ENCODE data around the gene PHACTR3. TPM values are rescaled to one million over a fixed set of nuclear protein-coding genes. Genes with fewer than 3 reads are reported as not detected.

The PHACTR3 gene
- total and polyA plus RNA-seq, 10 donors: 1.4 to 15.0 (median 8.6) TPM

DNA sequence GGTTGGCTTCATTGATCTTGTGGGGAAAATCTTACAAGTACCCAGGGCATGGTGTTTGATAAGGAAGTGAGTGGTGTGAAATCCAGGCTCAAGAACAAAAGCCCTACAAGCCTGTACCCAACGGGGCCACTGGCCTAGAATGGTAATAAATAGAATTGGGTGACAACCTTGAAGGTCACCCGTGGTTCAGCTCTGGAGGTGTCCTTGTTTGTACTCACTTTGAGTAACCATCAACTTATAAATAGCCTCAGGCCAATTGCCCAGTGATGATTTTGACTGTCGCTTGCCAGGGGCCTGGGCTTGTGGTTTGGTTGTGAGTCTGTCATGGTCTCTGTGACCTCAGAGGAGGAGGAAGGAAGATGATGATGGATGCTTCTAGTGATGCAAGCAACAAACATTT, 87.8 kb downstream of the PHACTR3 start:
- intact Hi-C loops (cut with DNase I; ENCODE audit: low total_unique reads): no loop called here
- WGBS, 5 donors: 54 to 71% (median 70%) methylated on average over 3 of the region's 3 CpGs
- H3K4me1 ChIP-seq: no peaks in the 10 kb centered on the region
- TF ChIP-seq POLR2AphosphoS5 (IDR thresholded peaks at IDR 0.05) (no peak), POLR2A (IDR thresholded peaks at IDR 0.05) (no peak)
- TF ChIP-seq, protein P1, sequence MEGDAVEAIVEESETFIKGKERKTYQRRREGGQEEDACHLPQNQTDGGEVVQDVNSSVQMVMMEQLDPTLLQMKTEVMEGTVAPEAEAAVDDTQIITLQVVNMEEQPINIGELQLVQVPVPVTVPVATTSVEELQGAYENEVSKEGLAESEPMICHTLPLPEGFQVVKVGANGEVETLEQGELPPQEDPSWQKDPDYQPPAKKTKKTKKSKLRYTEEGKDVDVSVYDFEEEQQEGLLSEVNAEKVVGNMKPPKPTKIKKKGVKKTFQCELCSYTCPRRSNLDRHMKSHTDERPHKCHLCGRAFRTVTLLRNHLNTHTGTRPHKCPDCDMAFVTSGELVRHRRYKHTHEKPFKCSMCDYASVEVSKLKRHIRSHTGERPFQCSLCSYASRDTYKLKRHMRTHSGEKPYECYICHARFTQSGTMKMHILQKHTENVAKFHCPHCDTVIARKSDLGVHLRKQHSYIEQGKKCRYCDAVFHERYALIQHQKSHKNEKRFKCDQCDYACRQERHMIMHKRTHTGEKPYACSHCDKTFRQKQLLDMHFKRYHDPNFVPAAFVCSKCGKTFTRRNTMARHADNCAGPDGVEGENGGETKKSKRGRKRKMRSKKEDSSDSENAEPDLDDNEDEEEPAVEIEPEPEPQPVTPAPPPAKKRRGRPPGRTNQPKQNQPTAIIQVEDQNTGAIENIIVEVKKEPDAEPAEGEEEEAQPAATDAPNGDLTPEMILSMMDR (IDR thresholded peaks at IDR 0.05 in 8 of 11, conservative IDR thresholded peaks at IDR 0.05 in 3 of 11): no peak
- H3K27me3 ChIP-seq (replicated peaks in 1 of 7): peaks cover 0 to 48% (median 0%) of the 10 kb centered on the region in 7 donors
- no peak overlapping the region for H3K4me3 ChIP-seq
- no peaks in the 10 kb centered on the region for H3K36me3 ChIP-seq
- no peak overlapping the region for H3K27ac ChIP-seq
- DNase-seq: no peak
- no peaks in the 10 kb centered on the region for H3K9me3 ChIP-seq

DNA sequence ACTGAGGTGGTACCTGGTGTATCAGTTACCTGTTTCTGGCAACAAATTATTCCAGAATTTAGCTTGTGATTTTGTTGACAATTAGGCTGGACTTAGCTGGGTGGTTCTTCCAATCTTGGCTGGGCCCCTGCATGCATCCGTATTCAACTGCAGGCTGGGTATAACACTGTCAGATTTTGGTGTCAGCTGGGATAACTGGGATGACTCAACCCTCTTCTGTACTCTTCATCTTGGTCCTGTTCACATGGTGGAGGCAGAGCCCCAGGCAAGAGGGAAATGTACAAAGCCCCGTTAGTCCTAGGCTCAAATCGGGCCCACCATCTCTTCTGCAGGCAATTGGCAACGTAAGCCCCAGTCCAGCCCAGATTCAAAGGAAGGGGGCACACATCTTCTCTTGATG, 89.2 kb downstream of the PHACTR3 start:
- Histone ChIP-seq H3K9me3 (no peaks in the 10 kb centered on the region), H3K36me3 (no peaks in the 10 kb centered on the region), H3K4me3 (no peak overlapping the region), H3K4me1 (no peaks in the 10 kb centered on the region), H3K27ac (no peak overlapping the region), H3K27me3 (replicated peaks in 1 of 7) (peaks cover 0 to 48% (median 0%) of the 10 kb centered on the region in 7 donors)
- intact Hi-C loops (cut with DNase I; ENCODE audit: low total_unique reads): no loop called here
- 75 to 91% (median 88%) methylated on average over 4 of the region's 4 CpGs for WGBS, 5 donors
- no peak for DNase-seq
- TF ChIP-seq, protein P1 (IDR thresholded peaks at IDR 0.05 in 8 of 11, conservative IDR thresholded peaks at IDR 0.05 in 3 of 11): no peak
- no peak for TF ChIP-seq POLR2A (IDR thresholded peaks at IDR 0.05)
- no peak for TF ChIP-seq POLR2AphosphoS5 (IDR thresholded peaks at IDR 0.05)

DNA sequence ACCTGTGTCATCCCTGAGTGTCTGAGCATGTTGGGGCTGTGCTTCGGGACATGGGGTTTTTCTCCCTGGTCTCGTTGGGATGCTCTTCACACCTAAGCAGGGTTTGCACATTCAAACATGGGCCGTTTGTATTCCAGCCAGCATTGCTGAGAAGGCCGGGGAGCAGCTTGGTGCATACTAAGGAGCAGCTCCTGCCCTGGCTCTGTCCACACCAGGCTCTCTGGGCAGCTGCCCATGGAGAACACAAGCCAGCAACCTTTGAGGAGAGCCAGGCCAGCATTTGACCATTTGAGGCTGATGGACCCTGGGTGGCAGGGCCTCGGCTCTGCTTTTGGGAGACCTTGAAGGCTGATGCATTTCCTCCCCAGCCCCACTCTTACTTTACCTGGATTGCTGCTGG, 92.1 kb downstream of the PHACTR3 start:
- intact Hi-C loops (cut with DNase I; ENCODE audit: low total_unique reads): no loop called here
- Histone ChIP-seq H3K36me3 (no peaks in the 10 kb centered on the region), H3K9me3 (no peaks in the 10 kb centered on the region), H3K27me3 (replicated peaks in 1 of 7) (peaks cover 0 to 27% (median 0%) of the 10 kb centered on the region in 7 donors), H3K27ac (no peak overlapping the region), H3K4me3 (no peak overlapping the region), H3K4me1 (no peaks in the 10 kb centered on the region)
- no peak for TF ChIP-seq POLR2A (IDR thresholded peaks at IDR 0.05)
- TF ChIP-seq, protein P1 (IDR thresholded peaks at IDR 0.05 in 8 of 11, conservative IDR thresholded peaks at IDR 0.05 in 3 of 11): no peak
- 61 to 74% (median 71%) methylated on average over 3 to 5 of the region's 5 CpGs for WGBS, 5 donors
- no peak for DNase-seq

DNA sequence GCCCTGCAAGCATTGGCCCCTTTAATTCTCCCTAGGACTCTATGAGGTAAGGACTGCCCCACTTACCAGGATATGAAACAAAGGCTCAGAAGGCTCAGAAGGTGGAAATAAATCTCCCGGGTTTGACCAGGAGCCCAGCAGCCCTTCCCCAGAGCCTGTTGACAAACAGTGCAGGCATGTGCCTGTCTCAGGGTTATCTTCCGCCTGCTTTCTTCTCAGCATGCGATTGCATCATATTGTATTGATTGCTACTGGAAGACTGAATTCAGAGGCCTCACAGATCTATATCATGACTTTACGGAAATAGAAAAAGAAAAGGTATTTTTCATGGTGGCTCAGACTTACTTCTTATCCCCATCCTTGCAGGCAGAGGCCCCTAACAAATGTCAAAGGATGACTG, 92.7 kb downstream of the PHACTR3 start:
- Histone ChIP-seq H3K27ac (no peak overlapping the region), H3K9me3 (no peaks in the 10 kb centered on the region), H3K27me3 (replicated peaks in 1 of 7) (peaks cover 0 to 22% (median 0%) of the 10 kb centered on the region in 7 donors), H3K4me1 (no peaks in the 10 kb centered on the region), H3K36me3 (no peaks in the 10 kb centered on the region), H3K4me3 (no peak overlapping the region)
- no peak for DNase-seq
- TF ChIP-seq, protein P1 (IDR thresholded peaks at IDR 0.05 in 8 of 11, conservative IDR thresholded peaks at IDR 0.05 in 3 of 11): no peak
- TF ChIP-seq POLR2AphosphoS5 (IDR thresholded peaks at IDR 0.05) (no peak), POLR2A (IDR thresholded peaks at IDR 0.05) (no peak)
- 81 to 92% (median 89%) methylated on average over 4 of the region's 4 CpGs for WGBS, 5 donors
- intact Hi-C loops (cut with DNase I; ENCODE audit: low total_unique reads): no loop called here

Data from spleen (tissue), 11 donors.